Ishikawa (cell line): ENCODE results near the gene RAVER1.

Source experiments
- CEBPB ChIP-seq: IDR thresholded peaks from 2 replicates; pipeline ENCODE4 v1.6.1; 2012
- CREB1 ChIP-seq: IDR thresholded peaks from 2 replicates; pipeline ENCODE4 v1.6.1; 2012; ENCODE audit warnings: low read depth
- EGR1 ChIP-seq: IDR thresholded peaks from 2 replicates; pipeline ENCODE4 v1.6.1; 2012
- EP300 ChIP-seq: IDR thresholded peaks from 2 replicates; pipeline ENCODE4 v1.6.1; 2012; ENCODE audit warnings: borderline replicate concordance
- FOXM1 ChIP-seq: IDR thresholded peaks from 2 replicates; pipeline ENCODE4 v1.6.1; 2012; ENCODE audit warnings: low read depth, borderline replicate concordance
- NFIC ChIP-seq: IDR thresholded peaks from 2 replicates; pipeline ENCODE4 v1.6.1; 2012
- RAD21 ChIP-seq: IDR thresholded peaks from 2 replicates; pipeline ENCODE4 v1.6.1; 2012; ENCODE audit warnings: low read depth
- TAF1 ChIP-seq: IDR thresholded peaks from 2 replicates; pipeline ENCODE4 v1.6.1; 2012; ENCODE audit warnings: low read depth, mild to moderate bottlenecking
- TCF12 ChIP-seq: IDR thresholded peaks from 2 replicates; pipeline ENCODE4 v1.6.1; 2012; ENCODE audit warnings: low read depth
- TEAD4 ChIP-seq: IDR thresholded peaks from 2 replicates; pipeline ENCODE4 v1.6.1; 2012
- YY1 ChIP-seq: IDR thresholded peaks from 2 replicates; pipeline ENCODE4 v1.6.1; 2012; ENCODE audit warnings: low read depth
- ZBTB7A ChIP-seq: IDR thresholded peaks from 2 replicates; pipeline ENCODE4 v1.6.1; 2012; ENCODE audit warnings: low read depth
- TF ChIP-seq, protein P1 (sequence below): IDR thresholded peaks from 2 replicates; pipeline ENCODE4 v1.6.1; 2012; ENCODE audit warnings: low read depth, mild to moderate bottlenecking
- TF ChIP-seq, protein P2 (sequence below): IDR thresholded peaks from 2 replicates; pipeline ENCODE4 v1.6.1; 2012
- TF ChIP-seq, protein P3 (sequence below): IDR thresholded peaks from 2 replicates; pipeline ENCODE4 v1.6.1; 2012

RAVER1 gene

DNA sequence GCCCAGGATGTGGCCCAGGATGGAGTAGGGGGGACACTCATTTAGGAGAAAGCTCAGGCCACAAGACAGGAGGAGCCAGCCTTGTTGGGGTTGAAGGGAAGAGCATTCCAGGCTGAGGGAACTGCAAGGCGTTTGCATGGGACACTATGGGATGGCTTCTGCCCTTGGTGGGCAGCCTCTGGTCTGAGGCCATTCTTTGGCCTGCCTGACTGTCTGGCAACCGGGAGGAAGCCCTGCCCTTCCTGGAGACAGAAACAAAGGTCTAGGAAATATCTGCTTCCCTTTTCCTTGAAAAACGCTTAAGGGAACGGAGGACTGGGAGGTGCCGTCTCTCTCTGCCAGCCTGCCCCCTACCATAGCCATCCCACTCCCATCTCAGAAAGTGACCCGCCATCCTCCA lies 65.3 kb downstream of the RAVER1 start:
- TF ChIP-seq NFIC = no peak
- no peak for TF ChIP-seq RAD21
- TF ChIP-seq CEBPB = no peak
- no peak for TF ChIP-seq EP300
- TF ChIP-seq ZBTB7A = no peak
- TF ChIP-seq, protein P1, sequence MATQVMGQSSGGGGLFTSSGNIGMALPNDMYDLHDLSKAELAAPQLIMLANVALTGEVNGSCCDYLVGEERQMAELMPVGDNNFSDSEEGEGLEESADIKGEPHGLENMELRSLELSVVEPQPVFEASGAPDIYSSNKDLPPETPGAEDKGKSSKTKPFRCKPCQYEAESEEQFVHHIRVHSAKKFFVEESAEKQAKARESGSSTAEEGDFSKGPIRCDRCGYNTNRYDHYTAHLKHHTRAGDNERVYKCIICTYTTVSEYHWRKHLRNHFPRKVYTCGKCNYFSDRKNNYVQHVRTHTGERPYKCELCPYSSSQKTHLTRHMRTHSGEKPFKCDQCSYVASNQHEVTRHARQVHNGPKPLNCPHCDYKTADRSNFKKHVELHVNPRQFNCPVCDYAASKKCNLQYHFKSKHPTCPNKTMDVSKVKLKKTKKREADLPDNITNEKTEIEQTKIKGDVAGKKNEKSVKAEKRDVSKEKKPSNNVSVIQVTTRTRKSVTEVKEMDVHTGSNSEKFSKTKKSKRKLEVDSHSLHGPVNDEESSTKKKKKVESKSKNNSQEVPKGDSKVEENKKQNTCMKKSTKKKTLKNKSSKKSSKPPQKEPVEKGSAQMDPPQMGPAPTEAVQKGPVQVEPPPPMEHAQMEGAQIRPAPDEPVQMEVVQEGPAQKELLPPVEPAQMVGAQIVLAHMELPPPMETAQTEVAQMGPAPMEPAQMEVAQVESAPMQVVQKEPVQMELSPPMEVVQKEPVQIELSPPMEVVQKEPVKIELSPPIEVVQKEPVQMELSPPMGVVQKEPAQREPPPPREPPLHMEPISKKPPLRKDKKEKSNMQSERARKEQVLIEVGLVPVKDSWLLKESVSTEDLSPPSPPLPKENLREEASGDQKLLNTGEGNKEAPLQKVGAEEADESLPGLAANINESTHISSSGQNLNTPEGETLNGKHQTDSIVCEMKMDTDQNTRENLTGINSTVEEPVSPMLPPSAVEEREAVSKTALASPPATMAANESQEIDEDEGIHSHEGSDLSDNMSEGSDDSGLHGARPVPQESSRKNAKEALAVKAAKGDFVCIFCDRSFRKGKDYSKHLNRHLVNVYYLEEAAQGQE = no peak
- TF ChIP-seq TEAD4 = no peak

DNA sequence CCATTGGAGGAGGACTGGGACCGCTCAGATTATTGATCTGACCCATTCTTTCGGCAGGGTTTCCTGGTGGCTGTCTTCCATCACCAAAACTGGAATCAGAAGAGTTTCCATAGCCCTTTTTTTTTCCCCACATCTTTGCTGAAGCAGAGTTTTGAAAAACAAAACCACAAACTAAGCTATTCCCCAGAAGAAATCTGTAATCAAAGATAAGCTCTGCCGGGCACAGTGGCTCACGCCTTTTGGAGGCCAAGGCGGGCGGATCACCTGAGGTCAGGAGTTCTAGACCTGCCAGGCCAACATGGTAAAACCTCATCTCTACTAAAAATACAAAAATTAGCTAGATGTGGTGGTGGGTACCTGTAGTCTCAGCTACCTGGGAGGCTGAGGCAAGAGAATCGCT lies 66.6 kb downstream of the RAVER1 start:
- TF ChIP-seq, protein P2, sequence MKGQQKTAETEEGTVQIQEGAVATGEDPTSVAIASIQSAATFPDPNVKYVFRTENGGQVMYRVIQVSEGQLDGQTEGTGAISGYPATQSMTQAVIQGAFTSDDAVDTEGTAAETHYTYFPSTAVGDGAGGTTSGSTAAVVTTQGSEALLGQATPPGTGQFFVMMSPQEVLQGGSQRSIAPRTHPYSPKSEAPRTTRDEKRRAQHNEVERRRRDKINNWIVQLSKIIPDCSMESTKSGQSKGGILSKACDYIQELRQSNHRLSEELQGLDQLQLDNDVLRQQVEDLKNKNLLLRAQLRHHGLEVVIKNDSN = no peak
- TF ChIP-seq TCF12 (no peak), TAF1 (no peak), YY1 (no peak), EGR1 (no peak), RAD21 (no peak), FOXM1 (no peak), EP300 (no peak), TEAD4 (no peak), NFIC (no peak), ZBTB7A (no peak), CREB1 (no peak), CEBPB (no peak)
- TF ChIP-seq, protein P1 = no peak
- TF ChIP-seq, protein P3, sequence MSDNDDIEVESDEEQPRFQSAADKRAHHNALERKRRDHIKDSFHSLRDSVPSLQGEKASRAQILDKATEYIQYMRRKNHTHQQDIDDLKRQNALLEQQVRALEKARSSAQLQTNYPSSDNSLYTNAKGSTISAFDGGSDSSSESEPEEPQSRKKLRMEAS = no peak
